ENCODE data around the gene PIK3R5. TPM values are rescaled to one million over a fixed set of nuclear protein-coding genes. Genes with fewer than 3 reads are reported as not detected.

The PIK3R5 gene
- total RNA-seq, 1 experiment from 2014 or later: 5.9 TPM

GRCh38 chr17:8847891-8848290 lies 117.6 kb downstream of the PIK3R5 start (continued):
- TF ChIP-seq PRDM15 (CRISPR knock-in tag; IDR thresholded peaks at IDR 0.05): no peak
- TF ChIP-seq NFYB (CRISPR knock-in tag; conservative IDR thresholded peaks at IDR 0.05; ENCODE audit: low read depth): no peak
- TF ChIP-seq CTCF (IDR thresholded peaks at IDR 0.05): no peak
- no peak for TF ChIP-seq ERG (CRISPR knock-in tag; IDR thresholded peaks at IDR 0.05)
- no peak for TF ChIP-seq SOX15 (CRISPR knock-in tag; IDR thresholded peaks at IDR 0.05)
- TF ChIP-seq FOXP4 (CRISPR knock-in tag; IDR thresholded peaks at IDR 0.05): no peak
- no peak for TF ChIP-seq ZNF263 (CRISPR knock-in tag; IDR thresholded peaks at IDR 0.05; ENCODE audit: low read depth)
- no peak for TF ChIP-seq ZNF425 (CRISPR knock-in tag; conservative IDR thresholded peaks at IDR 0.05)
- no peak for TF ChIP-seq EMX1 (CRISPR knock-in tag; IDR thresholded peaks at IDR 0.05)

- Mint-ChIP-seq H3K4me1 (peaks cover 7% of the 10 kb centered on the region), H3K27ac (no peak overlapping the region; the same call in 1 of the 2 replicates), H3K36me3 (no peaks in the 10 kb centered on the region), H3K4me3 (no peak overlapping the region), H3K9me3 (peaks cover 13% of the 10 kb centered on the region), H3K27me3 (ENCODE audit: low read depth) (peaks cover 3% of the 10 kb centered on the region; the same call in 1 of the 2 replicates)
- ChIA-PET POLR2A (no interaction called here), CTCF (no interaction called here)
- DNase-seq (ENCODE audit: low spot score) (no peak), ATAC-seq (peak; percentile 100)
- no peak for TF ChIP-seq EMX1 (CRISPR knock-in tag; IDR thresholded peaks at IDR 0.05)
- TF ChIP-seq AFF4 (CRISPR knock-in tag; IDR thresholded peaks at IDR 0.05; ENCODE audit: borderline replicate concordance): no peak
- TF ChIP-seq MAX (CRISPR knock-in tag; IDR thresholded peaks at IDR 0.05): peak; percentile 45; the same call in 1 of the 2 replicates
- TF ChIP-seq RELA (CRISPR knock-in tag; IDR thresholded peaks at IDR 0.05; ENCODE audit: borderline replicate concordance): no peak
- TF ChIP-seq ELF4 (CRISPR knock-in tag; IDR thresholded peaks at IDR 0.05; ENCODE audit: low read depth): no peak
- no peak for TF ChIP-seq E2F5 (CRISPR knock-in tag; IDR thresholded peaks at IDR 0.05)
- no peak for TF ChIP-seq CBFB (CRISPR knock-in tag; IDR thresholded peaks at IDR 0.05; ENCODE audit: low read depth)
- TF ChIP-seq MLX (CRISPR knock-in tag; IDR thresholded peaks at IDR 0.05): no peak
- no peak for TF ChIP-seq CDX4 (CRISPR knock-in tag; IDR thresholded peaks at IDR 0.05; ENCODE audit: borderline replicate concordance)
Observed at GRCh38 chr17:8846768-8847211, 118.7 kb downstream of the PIK3R5 start.

All from WTC11 (cell line).